COR-L47 (cell line): ENCODE data around the gene KRTAP6-3.

Experiments
- DNase-seq: peaks from one replicate; lab custom pipeline; 2025; lab: John Stamatoyannopoulos, UW

The KRTAP6-3 gene, protein sequence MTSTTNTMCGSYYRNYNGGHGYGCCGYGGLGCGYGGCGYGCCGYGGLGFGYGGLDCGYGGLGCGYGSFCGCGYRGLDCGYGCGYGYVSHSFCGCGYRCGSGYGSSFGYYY

DNA sequence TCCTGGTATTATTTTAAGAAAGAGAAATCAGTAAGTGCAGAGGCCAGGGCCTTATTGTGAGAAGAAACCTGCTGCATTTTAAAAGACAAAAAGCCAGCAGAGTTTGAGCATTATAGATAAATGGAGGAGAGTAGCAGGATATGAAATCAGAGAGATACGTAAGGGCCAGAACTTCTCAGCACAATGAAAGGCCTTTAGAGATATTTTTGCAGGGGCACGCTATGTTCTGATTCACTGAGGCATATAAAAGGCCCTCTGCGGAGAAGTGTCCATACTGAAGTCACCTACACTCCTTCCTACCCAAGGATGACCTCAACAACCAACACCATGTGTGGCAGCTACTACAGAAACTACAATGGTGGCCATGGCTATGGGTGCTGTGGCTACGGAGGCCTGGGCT is at the start of gene KRTAP6-3:
KRTAP6-3 (plus strand) TSS at position 301 of the 400 bp plus-strand sequence; CDS start at position 307, 6 bp downstream.
- DNase-seq = no peak

DNA sequence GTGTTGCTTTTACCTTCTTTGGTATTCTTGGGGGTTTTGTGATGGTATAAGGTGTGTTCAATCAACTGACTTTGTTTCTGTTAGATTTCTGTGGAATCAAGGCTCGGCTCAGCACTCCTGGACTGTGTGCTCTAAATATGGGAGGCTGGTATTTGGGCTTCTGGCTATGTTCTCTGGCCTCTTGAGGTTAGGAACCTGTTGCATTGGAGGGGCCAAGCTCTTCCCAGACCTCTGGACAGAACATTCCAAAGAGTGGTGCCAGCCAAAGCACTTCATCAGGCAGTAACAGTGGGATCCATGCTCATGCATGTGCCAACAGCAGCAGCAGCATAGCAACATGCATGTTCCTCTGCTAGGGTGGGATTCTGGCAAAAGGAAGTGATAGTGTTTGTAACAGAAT is 39.5 kb upstream of the KRTAP6-3 start:
- DNase-seq = no peak

DNA sequence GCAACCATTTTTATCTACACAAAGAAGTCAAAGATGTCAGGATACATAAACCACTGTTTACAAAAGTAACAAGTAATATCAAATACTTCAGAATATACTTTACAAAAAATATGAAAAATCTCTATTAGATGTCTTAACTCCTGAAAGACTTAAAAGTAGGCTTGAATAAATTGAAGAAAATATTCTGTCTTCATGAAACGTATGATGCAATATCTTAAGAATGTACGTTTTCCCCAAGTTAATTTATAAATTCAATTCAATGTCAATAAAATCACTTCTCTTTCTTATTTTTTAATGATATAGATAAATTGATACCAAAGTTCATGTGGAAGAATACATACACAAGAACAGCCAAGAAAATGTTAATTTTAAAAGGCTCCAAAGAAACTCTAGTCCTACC is 37.1 kb upstream of the KRTAP6-3 start:
- no peak for DNase-seq

DNA sequence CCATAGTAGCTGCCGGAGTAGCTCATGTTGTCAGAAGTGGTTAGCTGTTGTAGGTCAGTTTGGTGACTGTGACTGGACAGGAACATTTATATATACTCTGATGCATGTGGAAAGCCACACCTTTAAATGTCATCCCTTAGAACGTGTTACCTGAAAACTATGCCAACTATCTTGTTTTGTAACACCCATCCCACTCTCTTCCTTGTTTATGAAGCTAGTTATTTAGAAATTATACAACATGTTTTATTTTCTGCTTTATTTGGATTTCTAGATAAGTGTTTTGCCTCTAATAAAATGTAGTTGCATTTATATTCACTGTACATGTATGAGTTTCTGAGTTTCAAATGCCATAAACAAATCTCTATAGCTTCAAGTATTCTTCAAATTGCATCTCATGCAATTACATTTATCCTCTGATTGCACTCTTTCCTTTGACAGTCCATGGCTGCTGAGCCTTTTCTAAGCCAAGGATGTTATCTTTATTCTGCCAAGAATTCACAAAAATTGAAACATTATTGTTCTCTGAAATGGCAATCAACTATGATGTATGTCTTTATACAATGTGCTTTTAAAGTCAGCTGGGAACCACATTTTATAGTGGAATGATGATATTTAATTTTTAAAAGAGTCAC is 30.9 kb upstream of the KRTAP6-3 start, which contains the start of gene KRTAP19-7:
KRTAP19-7 (minus strand) TSS at position 51 of the 632 bp plus-strand sequence; CDS start at position 26, 25 bp downstream.
- no peak for DNase-seq

DNA sequence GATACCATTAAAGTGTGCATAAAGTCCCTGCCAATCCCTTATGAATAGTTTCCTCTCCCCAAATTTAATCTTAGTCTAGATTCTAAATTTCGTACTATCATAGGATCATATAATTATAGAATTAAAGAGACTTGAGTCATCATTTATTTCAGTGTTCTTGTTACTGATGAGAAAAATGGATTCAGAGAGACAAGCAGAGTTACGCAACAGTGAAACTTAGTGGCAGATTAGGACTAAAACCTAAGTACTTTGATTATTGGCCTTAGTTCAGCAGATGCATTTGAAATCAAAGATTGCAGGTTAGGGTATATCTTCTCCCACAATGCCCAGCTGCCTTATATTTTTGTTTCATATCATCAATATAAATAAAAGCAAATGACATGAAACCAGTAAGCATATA is 30.3 kb upstream of the KRTAP6-3 start:
- DNase-seq = no peak

DNA sequence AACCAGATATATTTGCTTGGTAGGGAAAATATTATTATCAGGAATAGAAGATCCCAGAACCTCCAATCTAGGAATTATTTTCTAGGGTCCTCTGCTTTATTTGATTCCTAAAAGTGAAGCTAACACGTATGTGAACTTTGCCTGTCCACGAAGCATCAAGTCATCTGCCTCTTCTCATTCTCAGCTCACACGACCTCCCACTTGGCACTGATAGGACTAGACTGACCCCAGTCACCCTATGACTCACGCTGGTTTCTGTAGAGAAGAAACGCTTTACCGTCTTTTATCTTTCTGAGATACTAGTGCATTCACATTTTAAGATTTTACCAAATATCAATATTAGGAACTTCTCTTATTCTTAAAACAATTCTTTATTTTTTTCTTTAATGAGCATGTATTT is 29.2 kb upstream of the KRTAP6-3 start:
- no peak for DNase-seq

DNA sequence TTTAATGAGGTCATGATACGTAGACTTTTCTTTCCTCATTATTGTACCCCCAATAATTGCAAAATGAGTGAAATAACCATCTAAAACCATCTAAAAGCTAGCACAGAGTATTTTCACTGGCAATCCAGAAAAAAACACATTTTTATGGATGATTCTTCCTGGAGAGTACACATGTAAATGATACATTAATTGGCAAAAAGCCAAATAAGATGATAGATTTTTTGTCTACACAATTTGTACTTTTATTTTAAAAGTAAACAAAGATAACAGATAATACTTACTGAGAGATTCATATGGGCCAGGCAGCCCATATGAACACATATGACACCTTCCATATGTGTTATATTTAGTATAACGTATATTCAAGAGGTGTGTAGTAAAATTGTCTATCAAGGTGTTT is 28.6 kb upstream of the KRTAP6-3 start:
- DNase-seq = no peak

DNA sequence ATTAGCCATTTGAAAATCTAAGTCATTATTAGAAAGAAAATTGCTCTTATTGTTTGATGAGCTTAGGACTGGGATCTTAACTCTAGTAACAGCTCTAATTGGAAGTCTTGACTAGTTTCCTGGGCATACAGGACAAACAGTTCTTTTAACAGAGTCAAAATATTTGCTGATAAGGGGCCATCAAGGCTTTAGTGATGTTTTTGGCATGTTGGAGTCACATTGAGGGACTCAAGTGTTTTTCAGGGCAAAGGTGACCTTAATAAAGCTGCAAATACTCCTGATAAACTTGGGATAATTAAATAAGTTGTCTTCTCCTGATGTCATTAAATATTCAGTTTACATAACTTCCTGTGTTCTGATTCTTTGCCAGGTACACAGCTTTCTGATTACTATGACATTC is 24.6 kb upstream of the KRTAP6-3 start:
- DNase-seq = no peak

DNA sequence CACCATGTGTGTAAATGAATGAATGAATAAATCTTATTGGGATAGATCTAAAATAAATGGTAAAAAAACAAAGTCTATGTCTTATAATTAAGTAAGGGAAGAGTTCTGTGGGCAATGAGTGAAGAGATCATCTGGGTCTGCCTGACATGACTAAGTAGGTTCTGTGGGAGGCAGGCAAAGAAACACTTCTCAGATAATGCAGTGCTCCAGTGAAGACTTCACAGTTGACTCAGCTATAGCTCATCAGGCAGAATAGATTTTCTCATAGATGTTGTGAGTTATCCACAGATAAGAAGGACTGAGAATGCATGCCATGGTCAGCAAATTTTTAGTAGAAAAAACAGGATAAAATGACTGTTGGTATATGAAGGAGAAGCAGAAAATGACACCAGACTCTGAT is 14.5 kb upstream of the KRTAP6-3 start:
- DNase-seq = no peak

DNA sequence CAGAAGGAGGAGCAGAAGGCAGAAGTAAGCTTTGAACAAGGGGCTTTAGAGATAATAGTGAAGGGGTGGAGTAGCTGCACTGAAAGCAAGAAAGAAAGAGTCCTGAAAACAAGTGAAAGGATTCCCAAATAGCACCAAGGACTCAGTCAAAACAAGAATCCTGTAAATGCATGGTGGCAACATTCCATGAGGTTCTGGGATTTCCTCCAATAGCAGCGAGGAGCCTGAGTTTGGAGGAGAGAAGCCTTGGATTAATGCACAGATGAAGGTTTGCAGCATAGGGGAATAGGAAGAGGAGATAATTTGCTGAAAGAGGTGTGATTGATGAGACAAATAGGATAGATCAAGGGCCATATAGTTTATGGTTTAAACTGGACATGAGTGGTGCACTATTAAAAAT is 12.9 kb upstream of the KRTAP6-3 start:
- DNase-seq = no peak

DNA sequence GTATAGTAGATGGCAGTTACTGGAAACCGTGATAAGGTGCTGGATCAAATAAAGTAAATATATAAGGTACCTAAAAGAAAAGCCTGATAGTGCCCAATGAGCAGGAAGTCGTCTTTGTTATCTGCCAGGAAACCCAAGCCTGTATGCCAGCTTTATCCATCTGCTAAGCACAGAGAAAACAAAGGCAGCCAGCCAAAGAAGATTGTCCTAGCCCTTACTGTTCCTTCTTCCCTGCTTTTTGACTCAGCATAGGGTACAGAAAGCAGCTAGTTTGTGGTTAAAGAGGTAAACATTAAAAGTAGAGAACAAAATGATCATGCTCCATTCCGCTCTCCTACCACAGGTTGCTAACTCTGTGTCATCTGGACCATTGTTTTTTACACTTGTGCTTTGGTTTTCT is 12.1 kb upstream of the KRTAP6-3 start:
- no peak for DNase-seq

DNA sequence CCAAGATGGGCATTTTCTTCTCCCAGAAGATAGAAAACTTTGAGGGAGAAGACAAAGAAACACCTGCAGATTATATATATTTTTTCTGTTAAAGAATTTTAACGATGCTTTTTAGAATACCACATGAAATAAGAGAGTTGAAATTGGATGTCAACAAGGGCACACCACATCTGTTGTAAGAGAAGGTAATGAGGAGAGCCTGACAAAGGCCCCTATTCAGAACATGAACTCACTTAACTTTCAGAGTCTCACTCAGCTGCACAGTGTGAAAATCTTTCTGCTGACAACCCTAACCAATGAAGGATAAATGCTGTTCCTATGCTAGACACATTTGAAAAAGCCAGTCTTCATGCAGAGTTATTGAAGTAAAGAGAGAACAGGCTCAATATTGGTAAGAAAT is 9.4 kb upstream of the KRTAP6-3 start:
- no peak for DNase-seq

DNA sequence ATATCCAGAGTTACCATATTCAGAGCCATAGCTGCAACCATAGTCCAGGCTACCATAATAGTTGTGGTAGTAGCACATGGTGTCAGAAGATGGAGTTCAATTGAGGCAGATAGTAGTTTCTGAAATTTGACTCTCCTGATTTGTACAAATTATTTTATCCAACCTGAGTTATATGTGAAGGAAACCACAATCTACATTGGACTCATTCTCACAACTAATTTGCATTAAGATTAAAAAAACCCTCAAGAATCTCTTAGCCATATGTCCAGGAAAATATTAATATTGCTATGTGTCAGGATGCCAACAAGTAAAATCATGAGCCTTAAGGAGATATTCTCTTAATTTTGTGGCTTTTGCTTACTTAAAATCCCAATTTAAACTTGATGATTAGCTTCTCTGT is 1.9 kb upstream of the KRTAP6-3 start, which contains the start of gene KRTAP22-2:
KRTAP22-2 (minus strand) TSS at position 101 of the 400 bp plus-strand sequence.
- no peak for DNase-seq

DNA sequence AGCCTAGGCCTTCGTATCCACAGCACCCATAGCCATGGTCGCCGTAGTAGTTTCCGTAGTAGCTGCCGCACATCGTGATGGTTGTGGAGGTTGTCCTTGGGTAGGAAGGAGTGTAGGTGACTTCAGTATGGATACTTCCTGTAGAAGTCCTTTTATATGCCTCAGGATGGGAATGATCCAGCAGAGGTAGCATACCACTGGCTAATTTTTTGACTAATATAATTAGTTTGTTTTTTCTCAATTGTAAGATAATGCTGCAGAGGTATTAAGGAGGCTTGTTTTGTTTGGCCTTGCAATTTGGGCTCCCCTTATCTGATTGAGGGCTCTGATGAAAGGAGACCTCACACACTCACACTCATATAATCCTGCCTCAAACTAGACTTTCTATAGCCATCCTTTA is 6.6 kb downstream of the KRTAP6-3 start, which contains the start of gene KRTAP6-2:
KRTAP6-2 (minus strand) TSS at position 101 of the 400 bp plus-strand sequence; CDS start at position 73, 28 bp downstream.
- no peak for DNase-seq

DNA sequence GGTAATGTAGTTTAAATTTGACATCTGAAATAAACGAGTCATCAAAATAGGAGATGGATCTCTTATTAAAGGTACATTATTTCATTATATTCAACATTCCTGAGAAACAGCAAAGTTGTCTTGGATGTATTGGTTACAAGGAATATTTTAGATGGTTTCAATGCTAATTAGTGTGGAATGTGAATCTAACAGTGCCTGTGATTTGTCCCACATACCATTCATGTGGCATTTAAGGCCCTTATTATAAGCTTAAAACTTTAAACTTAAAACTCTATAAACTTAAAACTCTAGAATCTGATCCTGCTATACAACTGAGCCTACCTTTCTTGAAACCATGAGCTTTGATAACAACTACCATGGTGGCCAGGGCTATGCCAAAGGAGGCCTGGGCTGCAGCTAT is 8.5 kb downstream of the KRTAP6-3 start, which contains the start of gene KRTAP22-1:
KRTAP22-1 (plus strand) TSS at position 301 of the 400 bp plus-strand sequence.
- no peak for DNase-seq

DNA sequence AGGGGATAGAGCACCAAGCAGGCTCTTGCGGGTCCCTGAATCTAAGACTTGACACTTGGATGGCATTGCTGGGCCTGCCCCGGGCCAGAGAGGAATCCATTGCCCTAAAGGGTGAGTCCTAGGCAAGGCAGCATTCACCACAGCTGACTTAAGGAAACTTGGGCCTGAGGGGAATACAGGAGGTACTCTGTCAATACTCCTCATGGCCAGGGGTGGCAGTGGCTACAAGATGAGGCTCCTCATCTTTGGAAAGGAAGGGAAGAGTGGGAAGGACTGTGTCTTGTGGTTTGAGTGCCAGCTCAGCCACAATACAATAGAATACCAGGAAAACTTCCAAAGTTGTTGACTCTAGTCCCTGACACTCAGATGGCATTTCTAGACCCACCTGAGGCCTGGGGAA is 13.7 kb downstream of the KRTAP6-3 start:
- no peak for DNase-seq

DNA sequence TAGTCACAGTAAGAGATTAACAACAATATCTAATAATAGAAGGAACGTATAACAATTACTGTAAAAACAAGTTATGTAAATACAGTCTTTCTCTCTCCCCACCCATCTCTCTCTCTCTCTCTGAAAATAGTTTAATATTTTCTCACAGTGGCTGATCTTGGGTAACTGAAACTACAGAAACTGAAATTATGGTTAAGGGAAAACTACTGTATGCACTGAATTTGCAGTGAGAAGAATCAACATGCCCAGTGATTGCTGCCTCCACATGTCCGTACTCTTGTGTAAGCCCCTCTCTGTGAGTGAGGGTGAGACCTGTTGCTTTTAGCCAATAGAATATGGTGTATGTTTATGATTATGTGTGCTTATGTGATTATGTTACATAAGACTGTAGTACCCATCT is 19.9 kb downstream of the KRTAP6-3 start:
- no peak for DNase-seq

DNA sequence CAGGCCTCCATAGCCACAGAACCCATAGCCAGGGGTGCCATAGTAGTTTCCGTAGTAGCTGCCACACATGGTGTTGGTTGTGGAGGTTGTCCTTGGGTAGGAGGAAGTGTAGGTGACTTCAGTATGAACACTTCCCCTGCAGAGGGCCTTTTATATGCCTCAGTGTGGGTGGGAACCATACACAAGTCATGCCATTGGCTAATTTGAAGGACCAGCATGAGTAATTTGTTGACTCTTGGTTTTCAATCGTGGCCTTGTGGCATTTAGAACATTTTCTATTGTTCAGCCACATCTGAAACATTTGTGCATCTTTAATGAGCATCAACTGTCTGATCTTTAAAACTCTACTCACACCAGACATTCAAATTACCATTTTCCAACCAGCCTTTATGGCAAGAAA is 21.6 kb downstream of the KRTAP6-3 start, which contains the start of gene KRTAP6-1:
KRTAP6-1 (minus strand) TSS at position 95 of the 400 bp plus-strand sequence; CDS start at position 69, 26 bp downstream.
- no peak for DNase-seq

DNA sequence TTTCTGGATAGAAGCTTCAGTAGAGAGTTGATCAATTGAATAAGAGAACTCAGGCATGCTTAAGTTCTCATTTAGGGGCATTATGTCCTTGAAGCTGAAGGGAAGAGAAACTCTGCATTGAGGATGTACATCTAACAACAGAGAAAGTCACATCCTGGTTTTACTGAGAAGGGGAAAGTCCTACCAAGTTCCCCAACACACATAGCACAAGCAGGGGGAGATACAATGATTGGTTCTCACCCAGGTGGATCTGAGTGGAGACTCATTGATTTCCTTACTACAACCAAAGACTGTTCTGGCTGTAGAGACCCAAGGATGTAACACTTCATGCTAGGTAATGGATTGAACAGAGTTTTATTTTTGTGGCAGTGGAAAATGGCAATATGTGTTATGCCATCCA is 23.0 kb downstream of the KRTAP6-3 start:
- no peak for DNase-seq

DNA sequence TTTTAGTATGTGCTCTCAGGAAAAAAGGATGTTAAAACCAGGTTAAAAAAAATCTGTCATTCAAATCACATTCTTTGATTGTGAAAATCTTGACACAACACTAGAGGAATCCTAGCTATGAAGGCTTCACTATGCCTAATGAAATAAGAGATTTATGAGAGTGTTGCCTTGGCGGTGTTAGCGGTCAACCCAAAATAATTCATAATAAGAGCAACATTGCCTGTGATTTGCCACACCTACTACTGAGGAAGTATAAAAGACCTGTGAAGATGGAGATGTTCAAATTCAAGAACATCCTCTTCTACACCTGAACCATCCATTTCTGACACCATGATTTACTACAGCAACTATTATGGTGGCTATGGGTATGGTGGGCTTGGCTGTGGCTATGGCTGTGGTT is 23.9 kb downstream of the KRTAP6-3 start, which contains the start of gene KRTAP20-1:
KRTAP20-1 (plus strand) TSS at position 301 of the 400 bp plus-strand sequence; CDS start at position 331, 30 bp downstream.
- DNase-seq = no peak

DNA sequence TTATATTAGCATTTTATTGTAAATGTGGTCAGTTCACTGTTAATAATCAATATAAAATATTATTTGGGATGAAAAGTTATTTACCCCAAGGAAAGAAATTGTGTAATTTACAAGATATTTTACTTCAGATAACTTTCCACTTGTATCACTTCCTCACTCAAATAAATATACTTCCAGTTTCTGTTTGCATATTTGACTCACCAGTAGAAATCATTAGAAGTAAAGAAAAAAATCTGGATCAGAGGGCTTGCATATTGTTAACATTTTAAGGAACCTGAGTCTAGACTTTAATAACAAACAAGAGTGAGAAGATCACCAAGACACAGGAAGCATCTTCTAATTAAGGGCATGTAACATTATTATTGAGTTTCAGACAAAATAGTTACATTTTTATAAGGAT is 27.8 kb downstream of the KRTAP6-3 start:
- DNase-seq = no peak

DNA sequence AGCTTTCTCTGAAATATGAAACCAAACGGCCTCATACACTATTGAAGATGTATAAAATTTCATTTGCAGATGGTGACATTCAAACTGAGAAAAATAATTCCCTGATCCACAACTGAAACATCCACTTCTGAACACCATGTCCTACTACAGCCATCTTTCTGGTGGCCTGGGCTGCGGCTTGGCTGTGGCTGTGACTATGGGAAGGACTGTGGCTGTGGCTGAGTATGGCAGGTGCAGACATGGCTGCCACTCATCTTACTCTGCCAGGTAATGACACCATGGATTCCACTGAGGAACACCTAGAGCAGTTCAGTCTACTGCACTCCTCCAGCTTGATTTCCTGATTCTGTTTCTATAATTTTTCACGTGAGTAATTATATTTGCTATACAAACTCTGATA is 28.3 kb downstream of the KRTAP6-3 start, which contains the start of gene KRTAP20-4:
KRTAP20-4 (plus strand) TSS at position 106 of the 400 bp plus-strand sequence.
- DNase-seq = no peak

DNA sequence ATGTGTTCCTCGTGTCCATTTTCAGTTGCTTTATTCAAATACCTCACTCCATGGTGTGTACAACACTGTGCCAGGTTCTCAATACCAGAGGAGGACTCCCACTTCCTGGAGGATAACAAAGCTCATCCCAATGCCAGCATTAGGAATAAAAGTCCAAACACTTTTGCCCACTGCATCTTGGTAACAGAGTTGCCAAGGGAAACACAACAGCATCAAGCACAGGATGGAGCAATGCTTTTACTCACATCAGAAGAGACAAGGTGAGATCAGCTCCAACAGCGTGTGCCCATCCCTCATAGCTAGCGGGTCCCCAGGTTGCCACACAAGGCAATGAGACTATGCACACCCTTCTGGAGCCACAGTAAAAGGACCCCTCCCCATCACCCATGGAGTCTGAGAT is 31.1 kb downstream of the KRTAP6-3 start:
- no peak for DNase-seq
